Chondrocyte (in vitro differentiated cells): Measurements from ENCODE around the gene FOXP1. TPM values are rescaled to one million over a fixed set of nuclear protein-coding genes. Genes with fewer than 3 reads are reported as not detected.

ENCODE experiments used
- DNase-seq: peaks from one replicate; pipeline ENCODE4 v3.0.0; 2021; ENCODE audit warnings: mixed read lengths, low spot score
- H3K27ac Mint-ChIP-seq: one replicate; pipeline ENCODE4 v1.8.0; 2021; ENCODE audit warnings: mild to moderate bottlenecking, moderate library complexity, mixed read lengths; ENCODE audit not compliant: unreplicated experiment
- H3K27me3 Mint-ChIP-seq: 2 replicates; pipeline ENCODE4 v1.8.0; 2021; ENCODE audit warnings: low read depth, mixed read lengths
- H3K36me3 Mint-ChIP-seq: 2 replicates; pipeline ENCODE4 v1.8.0; 2021; ENCODE audit warnings: low read depth, mixed read lengths
- H3K4me1 Mint-ChIP-seq: 2 replicates; pipeline ENCODE4 v1.8.0; 2021; ENCODE audit warnings: low read depth, mild to moderate bottlenecking, mixed read lengths
- H3K4me3 Mint-ChIP-seq: one replicate; pipeline ENCODE4 v1.8.0; 2021; ENCODE audit warnings: mild to moderate bottlenecking, moderate library complexity, mixed read lengths; ENCODE audit not compliant: unreplicated experiment
- H3K9me3 Mint-ChIP-seq: 2 replicates; pipeline ENCODE4 v1.8.0; 2021; ENCODE audit warnings: low read depth, mixed read lengths
- CTCF ChIP-seq: fragments of 200-600 bp; sonication (generic); IDR thresholded peaks from 2 replicates; pipeline ENCODE4 v1.5.0; 2021; ENCODE audit warnings: antibody characterized with exemption, mild to moderate bottlenecking, moderate library complexity
- total RNA-seq: library from RNA; stranded (reverse); gene quantifications from 3 replicates; pipeline ENCODE4 v1.2.1, GENCODE V29; 2021

The FOXP1 gene
- total RNA-seq, 1 donor from 2014 or later: 206 TPM

- H3K36me3 Mint-ChIP-seq: peaks cover 45% of the 10 kb centered on the region
- no peak overlapping the region for H3K4me3 Mint-ChIP-seq
- H3K27me3 Mint-ChIP-seq: no peaks in the 10 kb centered on the region
- peaks cover 82% of the 10 kb centered on the region for H3K4me1 Mint-ChIP-seq
- H3K9me3 Mint-ChIP-seq: peaks cover 2% of the 10 kb centered on the region
- peak overlapping the region; percentile 58 for H3K27ac Mint-ChIP-seq
- DNase-seq: no peak
- TF ChIP-seq CTCF: no peak
These were observed 552.8 kb downstream of the FOXP1 start for GRCh38 chr3:71030748-71031147.

GRCh38 chr3:71029770-71030169, 553.8 kb downstream of the FOXP1 start:
- H3K4me1 Mint-ChIP-seq: peaks cover 82% of the 10 kb centered on the region
- H3K4me3 Mint-ChIP-seq: no peak overlapping the region
- peak overlapping the region; percentile 73 for H3K27ac Mint-ChIP-seq
- H3K27me3 Mint-ChIP-seq: no peaks in the 10 kb centered on the region
- H3K36me3 Mint-ChIP-seq: peaks cover 41% of the 10 kb centered on the region
- no peak for TF ChIP-seq CTCF
- DNase-seq: no peak
- H3K9me3 Mint-ChIP-seq: peaks cover 2% of the 10 kb centered on the region

GRCh38 chr3:71028802-71029201, 554.7 kb downstream of the FOXP1 start:
- peaks cover 38% of the 10 kb centered on the region for H3K36me3 Mint-ChIP-seq
- peaks cover 2% of the 10 kb centered on the region for H3K9me3 Mint-ChIP-seq
- DNase-seq: no peak
- peaks cover 87% of the 10 kb centered on the region for H3K4me1 Mint-ChIP-seq
- H3K4me3 Mint-ChIP-seq: no peak overlapping the region
- no peak for TF ChIP-seq CTCF
- H3K27me3 Mint-ChIP-seq: no peaks in the 10 kb centered on the region
- H3K27ac Mint-ChIP-seq: peak overlapping the region; percentile 73

GRCh38 chr3:71028184-71028583, 555.3 kb downstream of the FOXP1 start:
- Mint-ChIP-seq H3K27me3 (no peaks in the 10 kb centered on the region), H3K4me3 (no peak overlapping the region), H3K4me1 (peaks cover 87% of the 10 kb centered on the region), H3K27ac (peak overlapping the region; percentile 37), H3K36me3 (peaks cover 38% of the 10 kb centered on the region), H3K9me3 (peaks cover 2% of the 10 kb centered on the region)
- no peak for TF ChIP-seq CTCF
- DNase-seq: no peak

GRCh38 chr3:71026634-71027578, 556.6 kb downstream of the FOXP1 start:
- Mint-ChIP-seq H3K4me3 (no peak overlapping the region), H3K4me1 (peaks cover 85% of the 10 kb centered on the region), H3K9me3 (peaks cover 2% of the 10 kb centered on the region), H3K36me3 (peaks cover 33% of the 10 kb centered on the region), H3K27me3 (no peaks in the 10 kb centered on the region), H3K27ac (peak overlapping the region; percentile 73)
- no peak for DNase-seq
- TF ChIP-seq CTCF: no peak
